ENCODE measurements around the gene SLITRK3. TPM values are rescaled to one million over a fixed set of nuclear protein-coding genes. Genes with fewer than 3 reads are reported as not detected.

The SLITRK3 gene
- total RNA-seq, 1 donor from 2014 or later, result 0.79 TPM

GRCh38 chr3:165201964-165202363 is 5.8 kb upstream of the SLITRK3 start:
- no peaks in the 10 kb centered on the region for H3K36me3 Mint-ChIP-seq
- H3K4me3 Mint-ChIP-seq, result no peak overlapping the region
- Histone ChIP-seq H3K4me1 (no peaks in the 10 kb centered on the region), H3K27me3 (peaks cover 33% of the 10 kb centered on the region), H2AFZ (replicated peaks) (no peak overlapping the region), H3K4me2 (no peak overlapping the region), H3F3A (ENCODE audit: low read depth) (no peaks in the 10 kb centered on the region), H3K9me3 (ENCODE audit: low read depth) (no peaks in the 10 kb centered on the region), H3K79me2 (ENCODE audit: low read depth) (no peaks in the 10 kb centered on the region), H3K9ac (no peak overlapping the region), H3K36me3 (no peaks in the 10 kb centered on the region), H3K4me3 (no peak overlapping the region), H3K27ac (no peak overlapping the region), H4K20me1 (ENCODE audit: low read depth) (no peaks in the 10 kb centered on the region)
- no peak for TF ChIP-seq EZH2phosphoT487 (IDR thresholded peaks at IDR 0.05)
- H3K27ac Mint-ChIP-seq, result no peak overlapping the region
- no peak for DNase-seq (ENCODE audit: low spot score)
- H3K9me3 Mint-ChIP-seq, result no peaks in the 10 kb centered on the region
- peaks cover 4% of the 10 kb centered on the region for H3K4me1 Mint-ChIP-seq
- peaks cover 8% of the 10 kb centered on the region for H3K27me3 Mint-ChIP-seq (ENCODE audit: insufficient read depth, low read depth)

GRCh38 chr3:165197481-165197800 is 1.3 kb upstream of the SLITRK3 start:
- Histone ChIP-seq H3K9ac (no peak overlapping the region), H3K36me3 (no peaks in the 10 kb centered on the region), H3K4me3 (peak overlapping the region; percentile 83), H3K4me1 (peaks cover 20% of the 10 kb centered on the region), H3K27ac (no peak overlapping the region), H3K4me2 (peak overlapping the region; percentile 98), H3K9me3 (ENCODE audit: low read depth) (no peaks in the 10 kb centered on the region), H3K79me2 (ENCODE audit: low read depth) (no peaks in the 10 kb centered on the region), H3K27me3 (peaks cover 71% of the 10 kb centered on the region), H2AFZ (replicated peaks) (peak overlapping the region; percentile 86), H4K20me1 (ENCODE audit: low read depth) (peaks cover 6% of the 10 kb centered on the region), H3F3A (ENCODE audit: low read depth) (peaks cover 28% of the 10 kb centered on the region)
- Mint-ChIP-seq H3K27me3 (ENCODE audit: insufficient read depth, low read depth) (peaks cover 30% of the 10 kb centered on the region), H3K36me3 (no peaks in the 10 kb centered on the region), H3K4me3 (peak overlapping the region; percentile 90), H3K4me1 (peaks cover 19% of the 10 kb centered on the region), H3K9me3 (no peaks in the 10 kb centered on the region), H3K27ac (no peak overlapping the region)
- no peak for DNase-seq (ENCODE audit: low spot score)
- no peak for TF ChIP-seq EZH2 (IDR thresholded peaks at IDR 0.05)
- TF ChIP-seq EZH2phosphoT487 (IDR thresholded peaks at IDR 0.05), result no peak
- no peak for TF ChIP-seq CTCF (IDR thresholded peaks at IDR 0.05)

GRCh38 chr3:165196577-165197480 is 645 bp upstream of the SLITRK3 start:
- Mint-ChIP-seq H3K9me3 (no peaks in the 10 kb centered on the region), H3K4me1 (peaks cover 22% of the 10 kb centered on the region), H3K36me3 (no peaks in the 10 kb centered on the region), H3K4me3 (peak overlapping the region; percentile 90), H3K27me3 (ENCODE audit: insufficient read depth, low read depth) (peaks cover 30% of the 10 kb centered on the region), H3K27ac (no peak overlapping the region)
- Histone ChIP-seq H3K36me3 (no peaks in the 10 kb centered on the region), H3F3A (ENCODE audit: low read depth) (peaks cover 28% of the 10 kb centered on the region), H2AFZ (replicated peaks) (peak overlapping the region; percentile 86), H3K27me3 (peaks cover 71% of the 10 kb centered on the region), H3K79me2 (ENCODE audit: low read depth) (no peaks in the 10 kb centered on the region), H3K9ac (no peak overlapping the region), H3K27ac (no peak overlapping the region), H3K4me3 (peak overlapping the region; percentile 83), H3K4me1 (peaks cover 26% of the 10 kb centered on the region), H3K9me3 (ENCODE audit: low read depth) (no peaks in the 10 kb centered on the region), H3K4me2 (peak overlapping the region; percentile 98), H4K20me1 (ENCODE audit: low read depth) (peaks cover 6% of the 10 kb centered on the region)
- TF ChIP-seq CTCF (IDR thresholded peaks at IDR 0.05) (no peak), EZH2 (IDR thresholded peaks at IDR 0.05) (peak; percentile 81), EZH2phosphoT487 (IDR thresholded peaks at IDR 0.05) (peak; percentile 31)
- peak; percentile 62 for DNase-seq (ENCODE audit: low spot score)

DNA sequence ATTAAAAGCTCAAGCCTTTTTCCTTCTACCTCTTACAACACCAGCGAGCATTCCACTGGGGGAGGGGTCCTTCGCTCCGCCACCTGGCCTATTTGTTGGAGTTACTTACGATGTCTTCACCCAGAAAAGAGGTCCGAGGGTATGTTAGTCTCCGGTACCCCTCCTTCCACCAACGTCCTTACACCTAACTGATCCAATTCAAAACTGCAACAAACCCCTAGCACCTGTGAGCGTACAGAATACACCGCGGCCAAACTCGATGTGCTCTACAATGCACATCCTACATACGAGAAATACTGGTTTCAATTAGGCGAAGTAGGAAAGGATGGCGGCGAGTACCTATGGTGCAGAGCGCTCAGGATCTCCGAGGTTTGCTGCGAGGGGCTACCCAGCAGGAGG is 944 bp downstream of the SLITRK3 start:
- Mint-ChIP-seq H3K4me3 (peak overlapping the region; percentile 90), H3K4me1 (peaks cover 25% of the 10 kb centered on the region), H3K9me3 (no peaks in the 10 kb centered on the region), H3K36me3 (no peaks in the 10 kb centered on the region), H3K27me3 (ENCODE audit: insufficient read depth, low read depth) (peaks cover 30% of the 10 kb centered on the region), H3K27ac (no peak overlapping the region)
- H3F3A ChIP-seq (ENCODE audit: low read depth), result peaks cover 28% of the 10 kb centered on the region
- no peak for TF ChIP-seq CTCF (IDR thresholded peaks at IDR 0.05)
- TF ChIP-seq EZH2 (IDR thresholded peaks at IDR 0.05), result no peak
- no peak for TF ChIP-seq EZH2phosphoT487 (IDR thresholded peaks at IDR 0.05)
- no peaks in the 10 kb centered on the region for H3K9me3 ChIP-seq (ENCODE audit: low read depth)
- H3K4me3 ChIP-seq, result peak overlapping the region; percentile 83
- peak overlapping the region; percentile 86 for H2AFZ ChIP-seq (replicated peaks)
- no peak overlapping the region for H3K27ac ChIP-seq
- DNase-seq (ENCODE audit: low spot score), result peak; percentile 26
- no peaks in the 10 kb centered on the region for H3K36me3 ChIP-seq
- peaks cover 71% of the 10 kb centered on the region for H3K27me3 ChIP-seq
- H3K4me2 ChIP-seq, result peak overlapping the region; percentile 98
- H3K9ac ChIP-seq, result no peak overlapping the region
- H3K79me2 ChIP-seq (ENCODE audit: low read depth), result no peaks in the 10 kb centered on the region
- peaks cover 30% of the 10 kb centered on the region for H3K4me1 ChIP-seq
- peaks cover 6% of the 10 kb centered on the region for H4K20me1 ChIP-seq (ENCODE audit: low read depth)

Data from neural progenitor cell (in vitro differentiated cells).